Activated naive CD4-positive, alpha-beta T cell treated with anti-CD3 and anti-CD28 coated beads for 36 hours (primary cell): ENCODE results near the gene PCDH18. TPM values are rescaled to one million over a fixed set of nuclear protein-coding genes. Genes with fewer than 3 reads are reported as not detected.
"Not testable (repeated sequence)": the region's sequence is repeated elsewhere in the genome, so short reads cannot be mapped to it uniquely, and the experiment has no call there.

Experiments
- CTCF ChIA-PET: fragments of 350-600 bp; sonication (Branson Sonifier 250); formaldehyde crosslinking; loops from one replicate; lab custom pipeline; 2021; ENCODE audit warnings: antibody characterized with exemption; lab: Charles Lee
- DNase-seq: peaks from one replicate; pipeline ENCODE4 v3.0.0-alpha.2; 2020
- H3K27ac Mint-ChIP-seq: one replicate; pipeline ENCODE4 v1.8.0; 2021; ENCODE audit warnings: mild to moderate bottlenecking, mixed read lengths
- H3K27me3 Mint-ChIP-seq: one replicate; pipeline ENCODE4 v1.8.0; 2021; ENCODE audit warnings: low read depth, mixed read lengths
- H3K36me3 Mint-ChIP-seq: one replicate; pipeline ENCODE4 v1.8.0; 2021; ENCODE audit warnings: low read depth, mixed read lengths
- H3K4me1 Mint-ChIP-seq: one replicate; pipeline ENCODE4 v1.8.0; 2021; ENCODE audit warnings: low read depth, mixed read lengths
- H3K4me3 Mint-ChIP-seq: one replicate; pipeline ENCODE4 v1.8.0; 2021; ENCODE audit warnings: mild to moderate bottlenecking, moderate library complexity, mixed read lengths
- H3K9me3 Mint-ChIP-seq: one replicate; pipeline ENCODE4 v1.8.0; 2021; ENCODE audit warnings: mixed read lengths
- intact Hi-C: fragments of 100-400 bp; cut with micrococcal nuclease; formaldehyde crosslinking; loops from one replicate; pipeline ENCODE4 v1.15.1; 2023
- total RNA-seq, 2 experiments: library from RNA; stranded (reverse); gene quantifications; one replicate each; pipeline ENCODE4 v1.2.3, GENCODE V29; 2021

PCDH18 gene
- total RNA-seq, 2 experiments from 2014 or later, result 0.05 TPM; not detected in 1

- no peaks in the 10 kb centered on the region for H3K4me1 Mint-ChIP-seq
- DNase-seq, result no peak
- no peak overlapping the region for H3K27ac Mint-ChIP-seq
- H3K4me3 Mint-ChIP-seq, result no peak overlapping the region
- no peaks in the 10 kb centered on the region for H3K27me3 Mint-ChIP-seq
- CTCF ChIA-PET, result no interaction called here
- intact Hi-C loops, result no loop called here
- H3K36me3 Mint-ChIP-seq, result no peaks in the 10 kb centered on the region
- H3K9me3 Mint-ChIP-seq, result peaks cover 1% of the 10 kb centered on the region
Observed at GRCh38 chr4:137540356-137540755, 8.1 kb upstream of the PCDH18 start.

- DNase-seq, result no peak
- no peaks in the 10 kb centered on the region for H3K36me3 Mint-ChIP-seq
- intact Hi-C loops, result loop anchor here (10.0 kb wide), 1 partner anchor 1776 kb away; no protein-coding TSS in a partner anchor
- no peaks in the 10 kb centered on the region for H3K27me3 Mint-ChIP-seq
- H3K27ac Mint-ChIP-seq, result no peak overlapping the region
- peaks cover 3% of the 10 kb centered on the region for H3K4me1 Mint-ChIP-seq
- peaks cover 1% of the 10 kb centered on the region for H3K9me3 Mint-ChIP-seq
- H3K4me3 Mint-ChIP-seq, result no peak overlapping the region
- CTCF ChIA-PET, result no interaction called here
Observed at GRCh38 chr4:137538526-137538925, 6.2 kb upstream of the PCDH18 start.

GRCh38 chr4:137537807-137538206 lies 5.5 kb upstream of the PCDH18 start:
- H3K9me3 Mint-ChIP-seq, H3K36me3 Mint-ChIP-seq, H3K27ac Mint-ChIP-seq, H3K4me1 Mint-ChIP-seq, DNase-seq, H3K4me3 Mint-ChIP-seq, CTCF ChIA-PET, H3K27me3 Mint-ChIP-seq: not testable (repeated sequence)
- intact Hi-C loops, result loop anchor here (10.0 kb wide), 1 partner anchor 1777 kb away; no protein-coding TSS in a partner anchor

GRCh38 chr4:137536789-137537561 lies 4.7 kb upstream of the PCDH18 start:
- Mint-ChIP-seq H3K4me1 (peaks cover 3% of the 10 kb centered on the region), H3K27ac (no peak overlapping the region), H3K36me3 (no peaks in the 10 kb centered on the region), H3K27me3 (no peaks in the 10 kb centered on the region), H3K4me3 (no peak overlapping the region), H3K9me3 (peaks cover 1% of the 10 kb centered on the region)
- intact Hi-C loops, result loop anchor here (10.0 kb wide), 1 partner anchor 1778 kb away; no protein-coding TSS in a partner anchor
- CTCF ChIA-PET, result no interaction called here
- DNase-seq, result no peak

GRCh38 chr4:137535718-137536117 lies 3.4 kb upstream of the PCDH18 start:
- H3K4me3 Mint-ChIP-seq, result no peak overlapping the region
- no peak overlapping the region for H3K27ac Mint-ChIP-seq
- DNase-seq, result no peak
- intact Hi-C loops, result loop anchor here (10.0 kb wide), 1 partner anchor 1779 kb away; no protein-coding TSS in a partner anchor
- no peaks in the 10 kb centered on the region for H3K36me3 Mint-ChIP-seq
- no peaks in the 10 kb centered on the region for H3K27me3 Mint-ChIP-seq
- peaks cover 3% of the 10 kb centered on the region for H3K4me1 Mint-ChIP-seq
- CTCF ChIA-PET, result no interaction called here
- no peaks in the 10 kb centered on the region for H3K9me3 Mint-ChIP-seq

GRCh38 chr4:137534516-137534915 lies 2.2 kb upstream of the PCDH18 start:
- CTCF ChIA-PET, result no interaction called here
- Mint-ChIP-seq H3K27me3 (no peaks in the 10 kb centered on the region), H3K4me3 (no peak overlapping the region), H3K9me3 (no peaks in the 10 kb centered on the region), H3K36me3 (no peaks in the 10 kb centered on the region), H3K27ac (no peak overlapping the region), H3K4me1 (peaks cover 3% of the 10 kb centered on the region)
- no peak for DNase-seq
- intact Hi-C loops, result loop anchor here (10.0 kb wide), 1 partner anchor 1780 kb away; no protein-coding TSS in a partner anchor

- Mint-ChIP-seq H3K4me3 (no peak overlapping the region), H3K36me3 (no peaks in the 10 kb centered on the region), H3K27me3 (no peaks in the 10 kb centered on the region), H3K4me1 (peaks cover 3% of the 10 kb centered on the region), H3K9me3 (no peaks in the 10 kb centered on the region), H3K27ac (no peak overlapping the region)
- DNase-seq, result no peak
- CTCF ChIA-PET, result interaction anchor here (0.7 kb wide), 1 partner anchor 1423 kb away, joined by 3 read pairs; no protein-coding TSS in a partner anchor
- intact Hi-C loops, result loop anchor here (10.0 kb wide), 1 partner anchor 1781 kb away; no protein-coding TSS in a partner anchor
Observed at GRCh38 chr4:137533855-137534254, 1.6 kb upstream of the PCDH18 start.

- CTCF ChIA-PET, result no interaction called here
- H3K27ac Mint-ChIP-seq, result no peak overlapping the region
- no peak overlapping the region for H3K4me3 Mint-ChIP-seq
- intact Hi-C loops, result loop anchor here (10.0 kb wide), 1 partner anchor 1782 kb away; no protein-coding TSS in a partner anchor
- H3K27me3 Mint-ChIP-seq, result no peaks in the 10 kb centered on the region
- no peaks in the 10 kb centered on the region for H3K9me3 Mint-ChIP-seq
- H3K4me1 Mint-ChIP-seq, result peaks cover 3% of the 10 kb centered on the region
- no peaks in the 10 kb centered on the region for H3K36me3 Mint-ChIP-seq
- DNase-seq, result no peak
Observed at GRCh38 chr4:137532869-137533236, 559 bp upstream of the PCDH18 start.

GRCh38 chr4:137531168-137531985 lies 917 bp downstream of the PCDH18 start:
- DNase-seq, result no peak
- no peak overlapping the region for H3K27ac Mint-ChIP-seq
- H3K27me3 Mint-ChIP-seq, result no peaks in the 10 kb centered on the region
- H3K36me3 Mint-ChIP-seq, result no peaks in the 10 kb centered on the region
- H3K9me3 Mint-ChIP-seq, result no peaks in the 10 kb centered on the region
- CTCF ChIA-PET, result no interaction called here
- intact Hi-C loops, result loop anchor here (10.0 kb wide), 1 partner anchor 1783 kb away; no protein-coding TSS in a partner anchor
- no peak overlapping the region for H3K4me3 Mint-ChIP-seq
- peaks cover 3% of the 10 kb centered on the region for H3K4me1 Mint-ChIP-seq

GRCh38 chr4:137530176-137530575 lies 2.1 kb downstream of the PCDH18 start:
- no peak for DNase-seq
- intact Hi-C loops, result loop anchor here (10.0 kb wide), 1 partner anchor 1785 kb away; no protein-coding TSS in a partner anchor
- Mint-ChIP-seq H3K9me3 (no peaks in the 10 kb centered on the region), H3K4me3 (no peak overlapping the region), H3K27me3 (no peaks in the 10 kb centered on the region), H3K4me1 (peaks cover 3% of the 10 kb centered on the region), H3K36me3 (no peaks in the 10 kb centered on the region), H3K27ac (no peak overlapping the region)
- CTCF ChIA-PET, result no interaction called here

GRCh38 chr4:137529432-137529831 lies 2.9 kb downstream of the PCDH18 start:
- intact Hi-C loops, result no loop called here
- no peak overlapping the region for H3K27ac Mint-ChIP-seq
- H3K4me3 Mint-ChIP-seq, result no peak overlapping the region
- peaks cover 3% of the 10 kb centered on the region for H3K4me1 Mint-ChIP-seq
- DNase-seq, result no peak
- H3K27me3 Mint-ChIP-seq, result no peaks in the 10 kb centered on the region
- CTCF ChIA-PET, result no interaction called here
- H3K9me3 Mint-ChIP-seq, result no peaks in the 10 kb centered on the region
- no peaks in the 10 kb centered on the region for H3K36me3 Mint-ChIP-seq

- intact Hi-C loops, result no loop called here
- Mint-ChIP-seq H3K4me3 (no peak overlapping the region), H3K27ac (no peak overlapping the region), H3K36me3 (no peaks in the 10 kb centered on the region), H3K27me3 (no peaks in the 10 kb centered on the region), H3K9me3 (no peaks in the 10 kb centered on the region), H3K4me1 (no peaks in the 10 kb centered on the region)
- DNase-seq, result no peak
- CTCF ChIA-PET, result no interaction called here
Observed at GRCh38 chr4:137528673-137529072, 3.6 kb downstream of the PCDH18 start.
